AG04450 (cell line): ENCODE results near the gene DECR2. TPM values are rescaled to one million over a fixed set of nuclear protein-coding genes. Genes with fewer than 3 reads are reported as not detected.
"Not testable (repeated sequence)": the region's sequence is repeated elsewhere in the genome, so short reads cannot be mapped to it uniquely, and the experiment has no call there.

ENCODE experiments used
- CTCF ChIA-PET: fragments of 300-600, 350-600 bp; formaldehyde crosslinking; extraction: SDS; loops from one replicate; lab custom pipeline; 2022; ENCODE audit warnings: antibody characterized with exemption, inconsistent platforms; lab: Charles Lee
- POLR2A ChIA-PET: fragments of 350-600 bp; formaldehyde crosslinking; extraction: SDS; loops from one replicate; lab custom pipeline; 2021; ENCODE audit warnings: antibody characterized with exemption, inconsistent platforms; lab: Yijun Ruan, JAX
- DNase-seq: peaks from one replicate; pipeline ENCODE4 v3.0.0-alpha.2; 2011; ENCODE audit warnings: low read depth, low spot score
- H3K27ac ChIP-seq: one replicate; pipeline ENCODE4 v1.5.1; 2012; ENCODE audit warnings: low read depth, low read length, control low read depth
- H3K27me3 ChIP-seq: one replicate; pipeline ENCODE4 v1.6.0; 2012; ENCODE audit warnings: low read length; ENCODE audit not compliant: control insufficient read depth, insufficient read depth
- H3K4me3 ChIP-seq: 2 replicates; pipeline ENCODE4 v1.5.1; 2011; ENCODE audit warnings: mild to moderate bottlenecking, low read depth, low read length, control low read depth
- H3K9me3 ChIP-seq: 2 replicates; pipeline ENCODE4 v1.5.1; 2012; ENCODE audit warnings: low read length; ENCODE audit not compliant: control insufficient read depth, insufficient read depth
- polyA plus RNA-seq: library from polyadenylated mRNA; depleted of rRNA; stranded (reverse); fragments of >200 nt; gene quantifications from 2 replicates; pipeline ENCODE4 v1.2.3, GENCODE V29; 2011
- TF ChIP-seq, protein P1 (sequence below): IDR thresholded peaks from 2 replicates; pipeline ENCODE4 v1.5.1; 2011; ENCODE audit warnings: low read depth, low read length, control low read depth, inconsistent platforms

DECR2 gene
- polyA plus RNA-seq, 1 experiment = 11.6 TPM

DNA sequence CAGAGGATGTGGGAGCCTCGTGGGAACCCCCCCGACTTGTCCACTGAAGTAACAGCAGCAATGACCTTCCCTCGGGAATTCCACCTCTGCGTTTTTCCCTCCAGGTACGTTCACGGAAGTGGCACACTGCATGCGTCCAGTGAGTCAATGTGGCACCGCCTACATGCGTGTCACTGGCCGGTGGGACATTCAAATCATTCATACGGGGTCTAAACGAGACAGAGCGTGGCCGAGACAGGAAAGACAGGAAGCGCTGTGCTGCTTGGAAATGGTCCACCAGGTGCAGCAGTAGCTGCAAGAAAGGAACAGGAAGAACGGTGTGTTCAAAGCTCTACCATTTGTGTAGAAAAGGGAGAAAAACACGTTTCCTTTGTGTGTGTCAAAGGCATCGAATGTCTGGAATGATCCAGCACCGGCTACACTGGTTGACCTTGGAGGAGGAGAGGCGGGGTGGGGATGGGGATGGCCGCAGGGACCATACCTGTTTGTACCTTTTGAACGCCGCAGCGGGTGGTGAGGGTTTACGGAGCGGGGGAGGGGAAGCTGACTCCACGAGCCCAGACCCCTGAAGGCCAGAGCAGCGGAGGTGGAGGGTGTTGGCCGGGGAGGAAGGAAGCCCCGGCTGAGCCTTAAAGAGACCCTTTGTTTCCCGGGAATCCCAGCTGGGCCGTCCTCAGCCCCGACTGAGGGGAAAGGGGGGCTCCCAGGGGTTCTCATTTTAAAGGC, 18.2 kb upstream of the DECR2 start:
- ChIA-PET CTCF (no interaction called here), POLR2A (no interaction called here)
- DNase-seq = no peak
- TF ChIP-seq, protein P1, sequence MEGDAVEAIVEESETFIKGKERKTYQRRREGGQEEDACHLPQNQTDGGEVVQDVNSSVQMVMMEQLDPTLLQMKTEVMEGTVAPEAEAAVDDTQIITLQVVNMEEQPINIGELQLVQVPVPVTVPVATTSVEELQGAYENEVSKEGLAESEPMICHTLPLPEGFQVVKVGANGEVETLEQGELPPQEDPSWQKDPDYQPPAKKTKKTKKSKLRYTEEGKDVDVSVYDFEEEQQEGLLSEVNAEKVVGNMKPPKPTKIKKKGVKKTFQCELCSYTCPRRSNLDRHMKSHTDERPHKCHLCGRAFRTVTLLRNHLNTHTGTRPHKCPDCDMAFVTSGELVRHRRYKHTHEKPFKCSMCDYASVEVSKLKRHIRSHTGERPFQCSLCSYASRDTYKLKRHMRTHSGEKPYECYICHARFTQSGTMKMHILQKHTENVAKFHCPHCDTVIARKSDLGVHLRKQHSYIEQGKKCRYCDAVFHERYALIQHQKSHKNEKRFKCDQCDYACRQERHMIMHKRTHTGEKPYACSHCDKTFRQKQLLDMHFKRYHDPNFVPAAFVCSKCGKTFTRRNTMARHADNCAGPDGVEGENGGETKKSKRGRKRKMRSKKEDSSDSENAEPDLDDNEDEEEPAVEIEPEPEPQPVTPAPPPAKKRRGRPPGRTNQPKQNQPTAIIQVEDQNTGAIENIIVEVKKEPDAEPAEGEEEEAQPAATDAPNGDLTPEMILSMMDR = no peak
- H3K4me3 ChIP-seq = no peak overlapping the region; the same call in 1 of the 2 replicates
- no peak overlapping the region for H3K27ac ChIP-seq
- no peaks in the 10 kb centered on the region; the same call in 1 of the 2 replicates for H3K9me3 ChIP-seq
- no peaks in the 10 kb centered on the region for H3K27me3 ChIP-seq

DNA sequence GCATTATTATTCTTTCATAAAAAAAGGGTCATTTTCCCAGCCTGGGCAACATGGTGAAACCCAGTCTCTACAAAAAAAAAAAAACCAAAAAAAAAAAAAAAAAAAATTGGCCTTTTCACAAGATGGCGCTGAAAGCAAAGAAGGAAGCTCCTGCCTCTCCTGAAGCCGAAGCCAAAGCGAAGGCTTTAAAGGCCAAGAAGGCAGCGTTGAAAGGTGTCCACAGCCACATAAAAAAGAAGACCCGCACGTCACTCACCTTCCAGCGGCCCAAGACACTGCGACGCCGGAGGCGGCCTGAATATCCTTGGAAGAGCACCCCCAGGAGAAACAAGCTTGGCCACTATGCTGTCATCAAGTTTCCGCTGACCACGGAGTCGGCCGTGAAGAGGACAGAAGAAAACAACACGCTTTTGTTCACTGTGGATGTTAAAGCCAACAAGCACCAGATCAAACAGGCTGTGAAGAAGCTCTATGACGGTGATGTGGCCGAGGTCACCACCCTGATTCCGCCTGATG, 15.0 kb upstream of the DECR2 start:
- no peak overlapping the region for H3K27ac ChIP-seq
- H3K4me3 ChIP-seq = no peak overlapping the region
- H3K9me3 ChIP-seq = peaks cover 2% of the 10 kb centered on the region
- no peaks in the 10 kb centered on the region for H3K27me3 ChIP-seq
- DNase-seq = no peak
- TF ChIP-seq, protein P1 = no peak
- ChIA-PET POLR2A (no interaction called here), CTCF (interaction anchor here (0.6 kb wide), 1 partner anchor 16 kb away, joined by 4 read pairs; no protein-coding TSS in a partner anchor)

DNA sequence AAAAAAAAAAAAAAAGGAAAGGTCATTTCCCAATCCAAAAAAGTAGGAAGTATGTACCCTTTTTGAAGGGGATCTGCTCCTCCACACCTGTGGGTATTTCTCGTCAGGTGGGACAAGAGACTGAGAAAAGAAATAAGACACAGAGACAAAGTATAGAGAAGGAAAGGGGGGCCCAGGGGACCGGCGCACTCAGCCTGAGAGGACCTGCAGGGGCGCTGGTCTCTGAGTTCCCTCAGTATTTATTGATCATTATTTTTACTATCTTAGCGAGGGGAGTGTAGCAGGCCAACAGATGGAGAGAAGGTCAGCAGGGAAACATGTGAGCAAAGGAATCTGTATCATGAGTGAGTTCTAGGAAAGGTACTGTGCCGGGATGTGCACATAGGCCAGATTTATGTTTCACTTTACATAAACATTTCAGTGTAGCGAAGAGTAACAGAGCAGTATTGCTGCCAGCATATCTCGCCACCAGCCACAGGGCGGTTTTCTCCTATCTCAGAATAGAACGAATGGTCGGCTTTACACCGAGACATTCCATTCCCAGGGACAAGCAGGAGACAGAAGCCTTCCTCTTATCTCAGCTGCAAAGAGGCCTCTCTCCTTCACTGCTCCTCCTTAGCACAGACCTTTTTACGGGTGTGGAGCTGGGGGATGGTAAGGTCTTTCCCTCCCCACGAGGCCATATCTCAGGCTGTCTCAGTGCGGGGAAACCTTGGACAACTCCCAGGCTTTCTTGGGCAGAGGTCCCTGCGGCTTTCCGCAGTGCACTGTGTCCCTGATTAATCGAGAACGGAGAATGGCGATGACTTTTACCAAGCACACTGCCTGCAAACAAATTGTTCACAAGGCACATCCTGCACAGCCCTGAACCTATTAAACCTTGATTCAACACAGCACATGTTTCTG, 13.7 kb upstream of the DECR2 start:
- H3K27me3 ChIP-seq = not testable (repeated sequence)

DNA sequence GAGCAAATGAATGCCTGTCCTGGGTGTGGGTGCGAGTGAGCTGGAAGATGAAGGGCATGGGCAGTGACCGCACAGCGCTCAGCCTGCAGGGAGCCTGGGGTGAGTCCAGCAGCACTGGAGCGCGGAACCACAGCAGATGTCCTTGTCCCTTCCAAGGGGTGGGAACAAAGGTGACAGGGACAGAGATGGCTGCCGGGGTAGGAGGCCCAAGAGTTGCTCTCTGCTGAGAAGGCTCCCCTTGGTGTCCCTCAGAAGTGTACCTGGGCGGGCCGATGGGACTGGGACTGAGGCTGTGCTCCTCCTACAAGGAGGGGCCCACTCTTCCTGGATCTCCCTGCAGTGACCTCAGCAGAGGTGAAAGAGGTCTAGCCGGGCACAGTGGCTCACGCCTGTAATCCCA, 12.3 kb upstream of the DECR2 start:
- H3K9me3 ChIP-seq = peaks cover 7% of the 10 kb centered on the region
- no peaks in the 10 kb centered on the region for H3K27me3 ChIP-seq
- POLR2A ChIA-PET = no interaction called here
- DNase-seq = no peak
- CTCF ChIA-PET = no interaction called here
- H3K27ac ChIP-seq = no peak overlapping the region
- no peak overlapping the region for H3K4me3 ChIP-seq
- TF ChIP-seq, protein P1 = no peak

More for the DNA sequence above, 13.7 kb upstream of the DECR2 start:
- POLR2A ChIA-PET, H3K9me3 ChIP-seq, DNase-seq: not testable (repeated sequence)
- TF ChIP-seq, protein P1 = peak; percentile 30
- Histone ChIP-seq H3K4me3 (peak overlapping the region; percentile 25; the same call in 1 of the 2 replicates), H3K27ac (peak overlapping the region; percentile 47)
- CTCF ChIA-PET = interaction anchor here (0.6 to 0.7 kb wide), 2 partner anchors 160 to 1109 kb away, joined by 3 to 5 read pairs; no protein-coding TSS in a partner anchor
